GM18867 (cell line): Measurements from ENCODE around the gene GPN3.
"Not testable (repeated sequence)": the region's sequence is repeated elsewhere in the genome, so short reads cannot be mapped to it uniquely, and the experiment has no call there.

Experiments used
- ATAC-seq: cut with Tn5 transposase; IDR thresholded peaks from one replicate; pipeline ENCODE4 v1.9.1; 2021; ENCODE audit warnings: mild to moderate bottlenecking, moderate library complexity; ENCODE audit not compliant: unreplicated experiment

GPN3 gene

DNA sequence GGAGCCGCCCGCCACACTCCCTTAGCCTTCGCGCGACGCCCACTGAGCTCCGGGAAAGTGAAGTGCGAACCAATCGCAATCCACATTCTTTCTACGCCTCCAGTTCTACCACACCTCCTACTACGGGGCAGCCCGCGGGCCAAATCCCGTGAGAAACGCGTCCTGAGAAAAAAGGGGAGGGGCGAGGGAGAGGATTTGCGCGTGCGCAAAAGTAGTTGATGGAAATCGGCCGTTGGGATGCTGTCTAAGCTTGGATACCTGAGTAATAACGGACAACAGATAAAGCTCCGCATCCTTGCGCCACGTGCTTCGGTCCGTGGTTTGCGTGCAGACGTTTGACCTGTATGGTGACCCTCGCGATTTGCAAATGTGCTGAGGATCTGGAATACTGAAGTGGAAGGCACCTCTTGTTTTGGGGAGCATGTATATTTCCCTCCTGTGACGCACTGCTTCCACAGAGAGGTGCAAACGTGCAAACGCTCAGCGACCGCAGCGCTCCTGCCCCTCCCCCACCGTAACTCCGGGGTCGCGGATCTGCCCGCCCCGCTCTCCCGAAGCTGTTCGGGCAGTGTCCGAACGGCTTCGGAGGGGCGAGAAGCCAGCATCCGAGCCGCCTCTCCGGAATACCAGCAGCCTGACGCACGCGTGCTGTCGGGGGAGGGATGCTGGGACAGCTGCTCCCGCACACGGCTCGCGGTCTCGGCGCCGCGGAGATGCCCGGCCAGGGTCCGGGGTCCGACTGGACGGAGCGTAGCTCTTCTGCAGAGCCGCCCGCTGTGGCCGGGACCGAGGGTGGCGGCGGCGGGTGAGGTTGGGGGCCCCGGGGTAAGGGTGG is at the start of gene GPN3, which contains the start of gene FAM216A:
Gene GPN3, minus strand, starts transcription at position 44 of the 835 bp plus-strand sequence. CDS start 54 bp downstream, outside the sequence.
Gene FAM216A, plus strand, starts transcription at position 632 of the 835 bp plus-strand sequence. Its CDS starts 31 bp downstream, at position 663.
- peak; percentile 73 for ATAC-seq

- no peak for ATAC-seq
Observed at GRCh38 chr12:110516995-110517394, 48.9 kb upstream of the GPN3 start.

GRCh38 chr12:110514363-110514762 is 46.3 kb upstream of the GPN3 start:
- no peak for ATAC-seq

GRCh38 chr12:110513842-110514241 is 45.8 kb upstream of the GPN3 start:
- no peak for ATAC-seq

- no peak for ATAC-seq
Observed at GRCh38 chr12:110508071-110508586, 40.1 kb upstream of the GPN3 start.

DNA sequence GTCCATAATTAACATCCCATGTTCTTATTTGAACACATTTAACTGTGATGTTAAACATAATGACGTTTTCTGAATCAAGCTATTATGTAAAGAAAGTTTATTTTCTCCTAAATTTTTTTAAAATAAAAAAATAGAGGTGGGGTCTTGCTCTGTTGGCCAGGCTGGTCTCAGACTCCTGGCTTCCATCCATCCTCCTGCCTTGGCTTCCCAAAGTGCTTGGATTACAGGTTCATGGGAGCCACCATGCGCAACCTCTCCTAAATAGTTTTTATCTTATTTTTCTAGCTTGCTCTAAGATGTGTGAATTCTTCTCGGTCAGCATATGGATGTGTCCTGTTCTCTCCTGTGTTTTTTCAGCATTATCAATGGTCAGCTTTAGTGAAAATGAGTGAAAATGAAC is 37.3 kb upstream of the GPN3 start:
- no peak for ATAC-seq

GRCh38 chr12:110503432-110503831 is 35.4 kb upstream of the GPN3 start:
- no peak for ATAC-seq

GRCh38 chr12:110501752-110502738 is 34.0 kb upstream of the GPN3 start, which contains the start of the genes RAD9B and VPS29:
TSS of gene RAD9B (plus strand) at chr12:110502331. CDS start at chr12:110502338, 7 bp downstream.
TSS of gene VPS29 (minus strand) at chr12:110502111. CDS start at chr12:110502051, 60 bp downstream.
- peak; percentile 93 for ATAC-seq

DNA sequence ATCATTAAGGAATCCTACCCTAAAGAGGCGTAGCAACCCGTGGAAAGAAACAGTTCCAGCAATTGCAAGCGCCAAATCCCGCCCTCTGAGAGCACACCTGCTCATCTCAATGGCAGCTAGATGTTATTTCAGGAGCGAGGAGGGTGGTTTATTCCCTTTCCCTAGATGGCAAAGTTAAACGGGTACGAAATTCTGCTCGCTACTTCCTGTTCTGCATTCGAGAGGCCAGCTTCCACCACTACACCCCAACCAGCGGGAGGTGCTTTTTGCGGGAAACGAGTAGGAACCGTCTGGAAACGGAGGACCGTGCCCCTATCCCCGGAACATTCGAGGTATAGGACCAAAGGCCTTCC is 33.3 kb upstream of the GPN3 start:
- ATAC-seq = peak; percentile 18

DNA sequence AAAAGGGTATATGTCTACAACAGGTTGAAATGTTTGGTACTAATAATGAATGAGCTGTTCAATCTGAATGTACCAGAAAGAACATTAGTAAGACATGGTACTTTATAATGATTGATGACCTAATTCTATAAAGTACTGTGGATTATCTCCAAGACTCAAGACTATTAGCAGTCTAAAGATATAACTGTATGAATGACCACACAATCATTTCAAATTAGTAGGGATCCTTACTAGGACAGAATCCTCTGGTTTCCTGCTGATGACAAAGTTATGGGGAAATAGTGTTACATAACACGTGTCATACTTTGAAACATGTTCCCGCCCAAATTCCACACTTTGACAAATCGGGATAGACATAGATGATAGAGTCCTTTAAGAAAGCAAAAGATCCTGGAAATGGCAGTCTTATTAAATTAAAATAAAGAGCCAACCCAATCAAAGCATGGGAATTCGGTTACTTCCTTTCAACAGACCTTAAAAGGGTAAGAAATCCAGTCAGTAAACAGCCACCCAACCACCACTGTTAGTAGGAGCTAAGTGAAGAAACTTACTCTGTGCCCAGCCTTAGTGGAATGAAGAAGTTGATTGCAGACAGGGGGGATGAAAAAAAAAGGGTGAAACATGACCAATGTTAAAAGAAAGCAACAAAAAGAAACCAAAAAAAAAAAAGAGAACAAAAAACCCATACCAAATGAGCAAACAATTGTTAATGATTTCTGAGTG is 31.1 kb upstream of the GPN3 start:
- no peak for ATAC-seq

DNA sequence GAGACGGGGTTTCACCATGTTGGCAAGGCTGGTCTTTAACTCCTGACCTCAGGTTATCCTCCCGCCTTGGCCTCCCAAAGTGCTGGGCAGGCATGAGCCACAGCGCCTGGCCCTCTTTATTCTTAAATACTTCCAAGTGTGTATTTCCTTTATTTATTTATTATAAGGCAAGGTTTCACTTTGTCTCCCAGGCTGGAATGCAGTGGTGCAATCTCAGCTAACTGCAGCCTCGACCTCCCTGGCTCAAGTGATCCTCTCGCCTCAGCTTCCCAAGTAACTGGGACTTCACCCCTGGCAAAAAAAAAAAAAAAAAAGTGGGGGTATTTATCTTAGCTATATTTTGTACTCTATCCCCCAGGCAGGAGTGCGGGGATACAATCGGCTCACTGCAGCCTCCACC is 7.4 kb upstream of the GPN3 start:
- no peak for ATAC-seq

GRCh38 chr12:110467847-110468213 is 227 bp downstream of the GPN3 start:
- no peak for ATAC-seq

- no peak for ATAC-seq
Observed at GRCh38 chr12:110466791-110467190, 1.3 kb downstream of the GPN3 start.

- not testable (repeated sequence) for ATAC-seq
Observed at GRCh38 chr12:110465765-110466164, 2.3 kb downstream of the GPN3 start.

GRCh38 chr12:110465024-110465423 is 3.0 kb downstream of the GPN3 start:
- ATAC-seq = no peak

DNA sequence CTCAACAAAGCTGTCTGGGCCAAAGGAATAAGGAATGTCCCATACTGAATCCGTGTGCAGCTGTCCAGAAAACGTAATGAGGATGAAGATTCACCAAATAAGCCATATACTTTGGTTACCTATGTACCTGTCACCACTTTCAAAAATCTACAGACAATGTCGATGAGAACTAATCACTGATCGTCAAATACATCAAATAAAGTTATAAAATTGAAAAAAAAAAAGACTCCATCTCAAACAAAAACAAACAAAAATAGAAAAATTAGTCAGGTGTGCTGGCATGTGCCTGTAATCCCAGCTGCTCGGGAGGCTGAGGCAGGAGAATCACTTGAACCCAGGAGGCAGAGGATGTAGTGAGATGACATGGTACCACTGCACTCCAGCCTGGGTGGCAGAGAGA is 6.9 kb downstream of the GPN3 start:
- not testable (repeated sequence) for ATAC-seq

GRCh38 chr12:110458756-110459155 is 9.3 kb downstream of the GPN3 start:
- no peak for ATAC-seq

DNA sequence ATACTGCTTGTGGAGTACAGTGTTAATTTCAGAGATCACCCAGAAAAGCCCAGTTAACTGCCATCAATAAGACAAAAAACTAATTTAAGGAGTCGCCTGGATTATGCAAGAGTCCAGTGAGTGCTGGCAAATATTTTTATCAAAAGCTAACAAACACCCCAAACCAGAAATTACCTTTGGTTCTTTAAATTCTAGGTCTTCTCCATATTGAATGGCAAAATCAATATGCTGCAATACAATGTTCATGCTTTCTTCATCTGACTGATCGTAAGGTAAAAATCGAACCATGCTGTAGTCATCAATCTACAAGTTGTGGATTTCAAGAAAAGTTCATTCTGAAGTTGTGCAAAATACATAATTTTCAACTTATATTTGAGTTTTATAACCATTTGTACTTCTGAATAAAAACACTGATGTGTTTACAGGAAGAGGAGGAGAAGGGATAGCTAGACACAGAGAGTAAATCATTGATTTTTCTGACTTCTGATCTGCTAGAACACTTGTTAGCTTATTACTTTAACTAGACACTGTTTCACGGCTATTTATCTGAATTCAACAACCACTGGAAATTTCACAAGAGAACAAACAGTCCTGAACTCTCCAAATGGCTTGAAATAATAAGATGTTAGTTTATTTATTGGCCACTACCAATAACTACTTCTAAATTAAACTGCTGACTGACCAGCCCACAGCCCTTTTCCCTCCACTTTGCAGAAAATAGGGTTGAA is 14.3 kb downstream of the GPN3 start:
- no peak for ATAC-seq

GRCh38 chr12:110451263-110451662 is 16.8 kb downstream of the GPN3 start:
- ATAC-seq = no peak
